ENCODE data around the gene PPP2R5C. TPM values are rescaled to one million over a fixed set of nuclear protein-coding genes. Genes with fewer than 3 reads are reported as not detected.

PPP2R5C gene
- total and polyA plus RNA-seq, 2 of the 8 experiments (the other 6 are each of a cell fraction or from before 2014, with no cell fraction given) = 49.6 to 95.9 TPM

GRCh38 chr14:101928415-101928841, 166.9 kb downstream of the PPP2R5C start:
- H3K4me1 ChIP-seq (replicated peaks in 1 of 4; ENCODE audit: control insufficient read depth in 3 of 4, insufficient read depth in 4 of 4, low read length in 3 of 4) = no peaks in the 10 kb centered on the region
- no peak overlapping the region for H3K23ac ChIP-seq (ENCODE audit: insufficient read length)
- H2BK5ac ChIP-seq (ENCODE audit: low read depth, low read length) = no peak overlapping the region
- no peak overlapping the region for H3K18ac ChIP-seq (ENCODE audit: extremely low read depth, low read length)
- no peak overlapping the region for H3K27ac ChIP-seq (ENCODE audit: low read depth, low read length)
- H3K4me2 ChIP-seq (ENCODE audit: insufficient read depth in 1 of 2, low read depth in 2 of 2, low read length in 2 of 2) = no peak overlapping the region
- no peak overlapping the region for H2AK5ac ChIP-seq (ENCODE audit: low read depth, low read length)
- H3K36me3 ChIP-seq (ENCODE audit: control insufficient read depth in 2 of 4, insufficient read depth in 4 of 4, low read length in 3 of 4) = peaks cover 0 to 2% (median 0%) of the 10 kb centered on the region in 4 experiments; a peak in 2 of 8 replicates
- H3K23me2 ChIP-seq (ENCODE audit: low read depth, low read length) = no peaks in the 10 kb centered on the region
- 93% methylated on average over 24 of the region's 24 CpGs; no CpG with 5 or more reads in 1 of the 2 experiments for WGBS, 2 experiments (ENCODE audit: extremely low coverage in 1 of 2, insufficient coverage in 1 of 2, insufficient read length in 1 of 2, insufficient replicate concordance in 2 of 2, low coverage in 1 of 2, low lambda C conversion rate in 2 of 2, missing lambda C conversion rate in 1 of 2)
- no peaks in the 10 kb centered on the region for H3K9me3 ChIP-seq (ENCODE audit: insufficient read depth in 2 of 2, low read depth in 1 of 2, low read length in 1 of 2)
- H3K79me1 ChIP-seq (ENCODE audit: low read depth, low read length) = no peaks in the 10 kb centered on the region
- DNase-seq (ENCODE audit: low read depth in 1 of 2, low spot score in 2 of 2) (no peak), FAIRE-seq (no peak)
- no peak overlapping the region for H4K5ac ChIP-seq (ENCODE audit: insufficient read length, low read depth, low read length)
- no peak overlapping the region for H3K9ac ChIP-seq (replicated peaks in 1 of 4; ENCODE audit: extremely low read depth in 1 of 4, low read depth in 3 of 4, low read length in 3 of 4)
- H3K14ac ChIP-seq (ENCODE audit: insufficient read length) = no peak overlapping the region
- H2BK15ac ChIP-seq (ENCODE audit: low read length) = 0 out of 2 replicates have a peak overlapping the region, but pooled peaks have one; percentile 29
- H3K79me2 ChIP-seq (ENCODE audit: control insufficient read depth in 1 of 2, insufficient read depth in 2 of 2, low read length in 2 of 2) = no peaks in the 10 kb centered on the region
- H3K4ac ChIP-seq (replicated peaks; ENCODE audit: insufficient read length, low read depth, low read length) = no peak overlapping the region
- H2BK20ac ChIP-seq (ENCODE audit: low read length) = no peak overlapping the region
- H4K91ac ChIP-seq (replicated peaks; ENCODE audit: insufficient read length, low read length) = no peak overlapping the region
- ChIA-PET CTCF (ENCODE audit: partially characterized antibody) (no interaction called here), POLR2A (ENCODE audit: partially characterized antibody) (no interaction called here)
- H3K56ac ChIP-seq (replicated peaks; ENCODE audit: insufficient read length, low read depth, low read length) = no peak overlapping the region
- H2AFZ ChIP-seq (ENCODE audit: low read length) = no peak overlapping the region
- H3K4me3 ChIP-seq (ENCODE audit: extremely low read depth in 1 of 4, insufficient read depth in 2 of 4, low read depth in 3 of 4, low read length in 4 of 4) = no peak overlapping the region
- no peak overlapping the region for H4K8ac ChIP-seq (ENCODE audit: extremely low read depth, insufficient read depth, low read length)
- H4K20me1 ChIP-seq (replicated peaks in 1 of 2; ENCODE audit: control insufficient read depth in 1 of 2, insufficient read depth in 2 of 2, low read length in 2 of 2) = peaks cover 0 to 3% of the 10 kb centered on the region in 2 experiments
- H2BK12ac ChIP-seq (ENCODE audit: low read depth, low read length) = 0 out of 2 replicates have a peak overlapping the region, but pooled peaks have one; percentile 39
- H3K27me3 ChIP-seq (replicated peaks in 1 of 4; ENCODE audit: control insufficient read depth in 3 of 4, extremely low read depth in 1 of 4, insufficient read depth in 3 of 4, low read length in 3 of 4) = peaks cover 0 to under 1% (median 0%) of the 10 kb centered on the region in 4 experiments; a peak in 2 of 7 replicates
- no peak overlapping the region for H2BK120ac ChIP-seq (replicated peaks; ENCODE audit: low read depth, low read length)
- TF ChIP-seq SUZ12 (IDR thresholded peaks at IDR 0.05; ENCODE audit: low read length) = no peak
- no peak for TF ChIP-seq CREB1 (IDR thresholded peaks at IDR 0.05)
- no peak for TF ChIP-seq ZNF274 (IDR thresholded peaks at IDR 0.05; ENCODE audit: borderline replicate concordance, extremely low read depth, low read length)
- TF ChIP-seq HDAC2 (IDR thresholded peaks at IDR 0.05; ENCODE audit: borderline replicate concordance in 1 of 2, low read depth in 2 of 2, low read length in 2 of 2) = no peak
- no peak for TF ChIP-seq BACH1 (IDR thresholded peaks at IDR 0.05; ENCODE audit: low read length)
- no peak for TF ChIP-seq CHD1 (IDR thresholded peaks at IDR 0.05; ENCODE audit: low read depth, low read length)
- TF ChIP-seq JUND (IDR thresholded peaks at IDR 0.05; ENCODE audit: low read length) = no peak
